Activated CD4-positive, alpha-beta T cell treated with anti-CD3 and anti-CD28 coated beads, Interleukin-2, Interleukin-4, amounts not matched to agents 100 ng/mL and 50 ng/mL, durations not matched to agents 16 hours and 8 hours (primary cell): ENCODE data around the gene ZNHIT2.

Experiments used
- DNase-seq: peaks from one replicate; pipeline ENCODE4 v3.0.0-alpha.2; 2020; ENCODE audit warnings: low spot score

ZNHIT2 gene

DNA sequence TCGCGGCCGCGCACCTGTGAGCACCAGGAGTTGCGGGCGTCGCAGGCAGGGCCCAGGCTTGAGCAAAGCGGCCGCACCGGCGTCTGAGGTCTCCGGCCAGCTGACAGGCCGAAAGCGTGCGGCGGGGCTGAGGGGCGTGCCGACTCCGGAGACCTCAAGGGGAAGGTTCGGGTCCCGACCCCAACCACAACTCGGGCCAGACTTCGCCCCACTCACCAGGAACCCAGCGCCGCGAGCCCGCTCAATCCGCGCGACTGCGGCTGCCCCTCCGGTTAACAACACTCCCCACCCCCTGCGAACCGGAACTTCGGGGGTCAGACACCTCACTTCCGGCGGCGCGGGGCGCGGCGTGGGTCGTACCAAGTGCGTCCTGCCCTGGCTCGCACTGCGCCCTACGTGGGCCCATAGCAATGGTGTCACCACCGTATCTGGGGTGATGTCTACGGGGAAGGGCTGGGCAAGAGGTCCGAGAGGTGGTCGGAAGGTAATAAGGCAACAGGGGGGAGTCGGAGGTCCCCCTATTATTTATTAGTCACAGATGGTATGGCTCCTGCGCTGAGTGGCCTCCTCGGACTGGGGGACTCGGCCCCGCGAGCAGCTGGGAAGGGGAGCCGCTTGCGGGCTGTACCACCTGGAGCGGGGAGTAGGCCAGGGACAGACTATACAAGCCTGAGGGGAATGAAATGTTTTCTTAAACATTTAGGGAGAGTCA, 16.9 kb upstream of the ZNHIT2 start, which contains the start of gene SYVN1:
Gene SYVN1 (minus strand): TSS at position 280 of the 712 bp plus-strand sequence. CDS start 918 bp downstream, outside the sequence.
- peak; percentile 89 for DNase-seq

DNA sequence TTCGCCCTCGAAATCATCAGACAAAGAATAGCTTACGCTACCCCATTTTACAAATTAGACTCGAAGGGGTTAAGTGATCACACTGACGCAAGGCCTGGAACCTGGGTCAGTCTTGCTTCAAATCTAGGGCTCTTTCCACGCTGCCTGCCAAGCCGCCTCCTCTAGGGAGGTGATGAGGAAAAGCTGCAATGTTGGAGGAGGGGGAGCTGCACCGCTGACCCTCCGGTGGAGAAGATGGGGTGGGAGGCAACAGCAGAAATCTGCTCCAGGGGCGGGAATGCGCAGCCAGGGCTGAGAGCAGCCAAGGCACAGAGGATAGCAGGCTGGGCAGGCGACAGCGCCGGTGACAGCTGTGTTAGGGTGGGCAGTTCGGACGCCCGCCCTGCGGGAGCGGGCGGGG, 16.2 kb upstream of the ZNHIT2 start:
- DNase-seq = no peak

DNA sequence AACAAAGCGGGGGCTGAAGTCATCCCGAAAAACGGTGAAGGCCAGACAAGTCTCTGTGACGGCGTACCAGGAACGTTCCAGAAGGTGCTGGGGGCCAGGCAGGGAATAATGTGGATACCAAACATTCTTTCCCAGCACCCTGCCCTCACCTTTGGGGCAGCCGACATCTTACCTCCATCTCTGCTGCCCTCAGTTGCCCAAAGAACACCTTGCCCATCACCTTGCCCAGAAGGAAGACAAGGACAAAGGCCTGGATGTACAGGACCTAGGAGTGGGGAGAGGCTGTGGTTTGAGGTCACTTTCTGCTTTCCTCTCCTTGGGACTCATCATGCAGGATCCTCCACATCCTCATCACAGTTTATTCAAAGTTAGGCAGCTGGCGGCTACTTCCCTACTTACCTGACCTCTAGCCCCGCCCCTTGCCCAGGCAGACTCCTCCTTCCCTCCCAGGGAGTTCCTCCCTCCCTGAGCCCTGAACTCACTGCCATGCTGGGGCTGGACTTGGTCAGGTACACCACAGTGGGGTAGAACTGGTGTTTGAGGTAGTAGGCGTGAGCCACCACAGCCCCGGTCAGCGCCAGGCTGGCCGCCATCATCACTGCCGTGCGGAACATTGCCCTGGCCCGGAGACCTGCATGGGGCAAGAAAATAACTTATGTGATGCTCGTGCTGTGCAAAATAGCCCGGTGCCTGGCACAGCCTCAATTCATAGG, 15.6 kb upstream of the ZNHIT2 start:
- peak; percentile 61 for DNase-seq

DNA sequence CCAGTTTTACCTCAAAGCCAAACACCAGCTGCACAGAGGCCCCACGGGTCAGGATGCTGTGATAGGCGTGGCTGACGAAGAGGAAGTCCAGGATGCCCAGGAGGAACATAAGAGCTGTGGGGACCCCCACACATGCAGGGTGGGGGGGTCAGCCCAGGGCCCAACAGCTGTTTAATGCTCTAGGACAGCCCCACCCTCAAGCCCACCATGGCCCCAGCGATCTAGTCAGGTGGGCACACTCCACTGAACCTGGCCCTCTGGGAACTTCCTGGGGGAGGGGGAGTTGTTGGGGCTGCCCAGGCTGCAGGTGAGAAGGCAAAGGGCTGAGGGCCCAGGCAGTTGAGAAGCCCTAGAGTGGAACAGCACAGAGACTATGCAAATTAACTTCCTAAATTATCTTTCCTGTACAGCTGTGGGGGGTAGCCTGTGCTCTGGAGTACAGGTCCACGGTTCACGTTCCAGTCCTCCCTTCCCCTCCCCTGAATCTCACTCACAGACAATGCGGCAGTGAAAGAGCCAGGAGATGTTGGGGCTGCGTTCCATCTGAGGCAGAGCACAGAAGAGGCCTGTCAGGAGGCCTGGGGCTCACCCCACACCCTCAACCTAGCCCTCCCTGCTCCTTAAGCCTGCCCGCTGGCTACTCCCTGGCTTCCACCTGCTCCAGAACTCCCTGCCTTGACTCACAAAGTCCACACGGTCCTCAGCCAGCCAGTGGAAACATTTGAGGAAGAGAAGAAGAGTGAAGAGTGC, 14.9 kb upstream of the ZNHIT2 start:
- no peak for DNase-seq

DNA sequence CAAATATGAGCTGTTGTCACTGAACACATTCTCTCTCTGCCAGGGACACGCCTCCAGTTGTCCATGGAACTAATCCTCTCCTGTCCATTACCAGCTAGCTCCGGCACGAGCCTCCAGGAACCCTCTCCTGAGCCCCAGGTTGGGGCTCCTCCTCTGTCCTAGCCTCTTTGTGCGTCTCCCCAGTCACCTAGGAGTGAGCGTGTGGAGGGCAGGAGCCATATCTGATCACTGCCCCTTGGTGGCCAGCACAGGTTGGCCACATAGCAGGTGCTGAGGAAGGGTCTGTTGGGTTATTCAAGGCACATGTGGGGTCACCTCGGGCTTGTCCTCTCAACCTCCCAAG, 14.4 kb upstream of the ZNHIT2 start:
- no peak for DNase-seq

DNA sequence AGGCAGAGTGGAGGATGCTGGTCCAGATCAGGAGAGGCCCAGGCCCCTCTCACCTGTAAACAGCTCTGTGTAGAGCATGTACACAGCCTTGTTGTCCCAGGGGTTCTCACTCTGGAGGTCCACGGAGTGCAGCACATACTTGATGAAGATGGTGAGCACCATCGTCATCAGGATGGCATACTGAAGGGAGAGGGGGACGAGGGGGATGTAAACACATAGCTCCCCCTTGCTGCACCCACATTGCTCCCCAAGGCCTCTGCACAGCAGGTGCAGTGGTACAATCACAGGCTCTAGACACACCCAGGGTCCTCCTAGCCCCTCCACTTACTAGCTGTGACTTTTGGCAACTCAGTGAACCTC, 13.9 kb upstream of the ZNHIT2 start:
- no peak for DNase-seq

DNA sequence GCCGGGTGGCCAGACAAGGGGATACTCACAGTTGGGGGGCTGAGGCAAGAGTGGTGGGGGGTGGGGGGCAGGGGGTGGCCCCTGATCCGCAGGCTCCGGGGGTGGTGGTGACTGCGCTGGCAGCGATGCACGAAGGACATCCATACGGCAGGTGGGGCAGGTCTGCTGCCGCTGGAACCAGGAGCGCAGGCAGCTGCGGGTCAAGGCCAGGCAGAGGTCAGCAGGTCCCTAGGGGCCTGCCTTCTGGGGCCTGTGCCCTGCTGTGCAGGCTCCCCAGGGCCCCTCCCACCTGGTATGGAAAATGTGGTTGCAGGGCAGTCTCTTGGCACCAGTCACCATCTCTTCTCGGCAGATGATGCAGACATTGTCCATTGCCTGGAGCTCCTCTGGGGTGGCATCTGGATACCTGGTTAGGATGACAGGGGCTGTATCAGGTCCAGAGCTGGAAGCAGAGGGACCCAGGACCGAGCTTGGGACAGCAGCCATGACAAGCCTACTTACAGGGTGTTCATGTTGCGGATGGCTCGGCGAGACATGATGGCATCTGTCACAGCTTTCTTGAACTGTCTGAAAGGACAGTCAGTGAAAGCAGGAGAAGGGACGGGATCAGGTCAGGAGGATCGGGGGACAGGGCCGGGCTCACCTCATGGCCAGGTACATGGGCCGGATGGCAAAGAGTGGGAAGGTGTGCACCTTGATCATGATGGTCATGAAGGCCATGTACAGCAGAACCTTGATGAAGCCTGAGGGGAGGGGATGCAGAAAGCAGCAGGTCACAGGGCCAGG, 13.3 kb upstream of the ZNHIT2 start:
- no peak for DNase-seq

DNA sequence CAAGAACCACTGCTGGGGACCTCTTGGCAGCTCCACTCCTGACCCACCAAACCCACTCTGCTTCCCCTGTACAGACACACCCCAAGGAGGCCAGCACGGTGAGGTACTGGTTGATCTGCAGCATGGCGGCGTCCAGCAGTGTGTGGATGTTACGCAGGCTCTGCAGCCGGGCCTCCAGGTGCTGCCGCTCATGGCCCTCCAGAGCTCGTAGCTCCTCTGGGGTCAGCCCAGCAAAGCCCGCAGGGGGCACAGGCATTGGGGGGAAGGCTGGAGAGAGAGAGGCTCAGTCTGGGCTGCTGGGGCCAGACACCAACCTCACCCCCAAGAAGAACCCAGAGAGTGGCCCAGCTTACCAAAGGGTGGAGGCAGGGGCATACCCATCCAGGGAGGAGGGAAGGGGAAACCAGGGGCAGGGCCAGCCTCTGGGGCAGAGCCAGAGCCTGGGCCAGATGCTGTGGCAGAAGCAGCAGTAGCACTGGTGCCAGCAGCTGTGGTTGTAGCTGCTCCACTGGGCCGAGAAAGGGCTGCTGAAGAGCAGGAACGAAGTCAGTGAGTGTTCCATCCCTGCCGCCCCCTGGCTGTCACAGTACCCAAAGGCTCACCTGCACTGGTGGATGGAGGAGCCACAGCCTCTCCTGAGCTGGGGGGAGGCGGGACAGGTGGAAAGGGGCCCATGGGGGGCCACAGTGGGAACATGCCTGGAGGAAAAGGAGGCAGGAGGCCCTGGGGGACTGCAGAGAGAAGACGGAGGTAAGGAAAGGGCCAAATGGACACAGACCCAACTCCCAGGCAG, 12.3 kb upstream of the ZNHIT2 start:
- no peak for DNase-seq

DNA sequence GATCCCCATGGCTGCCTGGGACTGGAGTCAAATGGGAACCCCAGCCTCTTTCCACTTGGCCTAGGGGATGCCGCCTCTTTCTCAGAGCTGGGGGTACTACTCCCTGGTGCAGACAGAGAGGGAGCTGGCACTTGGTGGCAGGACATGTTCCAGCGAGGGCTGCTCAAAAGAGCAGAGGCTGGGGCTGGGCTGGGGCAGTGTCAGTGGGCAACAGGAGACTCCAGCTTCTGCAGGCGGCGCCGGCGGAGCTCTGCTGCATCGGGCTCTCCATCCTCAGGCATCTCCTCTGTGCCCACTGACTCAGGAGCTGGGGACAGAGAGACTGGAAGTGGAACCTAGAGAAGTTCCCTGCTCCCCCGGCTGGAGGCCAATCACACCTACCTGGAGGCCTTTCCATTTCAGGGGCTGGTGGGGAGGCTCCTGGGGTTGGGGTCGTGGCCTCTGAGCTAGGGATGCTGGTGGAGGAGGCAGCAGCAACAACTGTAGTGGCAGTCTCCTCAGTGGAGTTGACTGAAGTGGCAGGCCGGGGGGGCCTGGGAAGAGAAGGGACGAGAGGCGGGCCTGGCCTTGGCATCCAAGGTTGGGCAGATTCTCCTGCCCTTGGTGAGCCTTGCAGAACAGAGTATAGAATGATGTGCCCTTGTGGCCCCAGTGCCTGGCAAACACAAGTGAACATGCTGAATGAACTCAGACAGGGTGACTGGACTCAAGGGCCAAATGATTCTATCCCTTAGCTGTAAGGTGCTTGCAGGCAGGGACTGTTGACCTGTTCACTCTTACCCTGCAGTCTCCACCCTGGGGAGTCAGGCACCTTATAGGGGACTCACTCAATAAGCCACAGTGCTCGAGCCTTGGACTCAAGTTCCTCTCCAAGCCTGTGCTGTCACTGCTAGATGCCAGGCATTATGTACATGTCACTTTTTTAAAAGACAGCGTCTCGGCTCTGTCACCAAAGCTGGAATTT, 11.0 kb upstream of the ZNHIT2 start:
- no peak for DNase-seq

DNA sequence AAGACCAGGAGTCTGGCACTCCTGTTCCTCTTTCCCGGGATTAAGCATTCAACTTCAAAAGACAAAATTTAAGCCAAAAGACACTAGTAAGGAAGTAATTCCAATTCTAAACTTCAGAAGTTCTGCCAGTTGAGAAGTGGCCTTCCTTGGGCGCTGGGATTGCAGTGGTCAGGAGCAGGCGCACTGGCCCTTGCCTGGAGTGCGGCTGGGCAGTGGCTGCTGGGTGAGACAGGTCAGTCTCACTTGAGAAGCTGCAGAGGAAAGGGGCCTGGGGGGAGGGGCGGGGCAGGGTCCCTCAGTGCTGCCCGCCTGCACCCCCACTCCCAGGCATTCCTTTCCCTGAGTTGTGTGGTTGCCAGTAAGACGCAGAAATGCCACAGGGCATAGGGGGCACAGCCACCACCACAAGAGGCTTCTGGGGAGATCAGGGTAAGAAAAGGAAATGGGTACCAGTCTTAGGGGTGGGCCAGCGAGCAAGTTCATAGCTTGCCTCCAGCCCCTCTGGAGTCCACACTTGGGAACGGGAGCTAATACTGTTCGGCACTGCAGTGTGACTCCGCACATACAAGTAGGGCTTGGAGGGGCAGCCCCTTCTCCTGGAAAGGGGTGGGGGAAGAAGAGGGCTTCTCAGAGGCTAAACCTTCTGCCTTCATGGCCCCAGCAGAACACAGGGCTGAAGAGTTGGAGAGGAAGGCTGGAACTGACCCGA, 10.1 kb upstream of the ZNHIT2 start:
- DNase-seq = no peak

DNA sequence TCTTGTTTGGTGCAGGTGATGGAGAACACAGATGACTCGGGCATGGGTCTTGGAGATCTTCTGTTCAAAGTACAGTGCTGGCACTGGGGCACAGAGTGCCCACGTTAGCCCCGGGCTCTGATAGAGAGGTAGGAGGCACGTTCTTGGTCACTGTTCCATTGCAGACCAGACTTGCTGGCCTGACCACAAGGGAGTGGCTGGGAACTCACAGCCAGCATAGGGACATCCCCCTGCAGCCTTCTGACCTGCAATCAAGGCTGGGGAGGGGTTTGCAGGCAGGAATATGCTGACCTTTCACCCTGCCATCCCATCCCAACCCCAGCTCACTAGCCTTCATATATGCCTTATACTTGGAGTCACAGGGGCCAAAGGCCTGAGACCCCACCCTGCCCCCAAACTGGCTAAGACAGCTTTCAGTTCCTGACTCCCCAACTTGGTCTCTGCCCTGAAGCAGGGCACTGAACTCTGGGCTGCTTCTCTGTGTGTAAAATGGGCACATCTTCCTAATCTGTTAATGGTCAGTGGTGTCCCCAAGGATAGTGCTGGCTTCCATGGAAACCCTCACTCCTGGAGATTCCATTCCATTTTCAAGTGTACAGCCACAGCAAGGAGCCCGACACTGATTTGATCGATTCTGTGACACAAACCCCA, 9.2 kb upstream of the ZNHIT2 start:
- DNase-seq = no peak

DNA sequence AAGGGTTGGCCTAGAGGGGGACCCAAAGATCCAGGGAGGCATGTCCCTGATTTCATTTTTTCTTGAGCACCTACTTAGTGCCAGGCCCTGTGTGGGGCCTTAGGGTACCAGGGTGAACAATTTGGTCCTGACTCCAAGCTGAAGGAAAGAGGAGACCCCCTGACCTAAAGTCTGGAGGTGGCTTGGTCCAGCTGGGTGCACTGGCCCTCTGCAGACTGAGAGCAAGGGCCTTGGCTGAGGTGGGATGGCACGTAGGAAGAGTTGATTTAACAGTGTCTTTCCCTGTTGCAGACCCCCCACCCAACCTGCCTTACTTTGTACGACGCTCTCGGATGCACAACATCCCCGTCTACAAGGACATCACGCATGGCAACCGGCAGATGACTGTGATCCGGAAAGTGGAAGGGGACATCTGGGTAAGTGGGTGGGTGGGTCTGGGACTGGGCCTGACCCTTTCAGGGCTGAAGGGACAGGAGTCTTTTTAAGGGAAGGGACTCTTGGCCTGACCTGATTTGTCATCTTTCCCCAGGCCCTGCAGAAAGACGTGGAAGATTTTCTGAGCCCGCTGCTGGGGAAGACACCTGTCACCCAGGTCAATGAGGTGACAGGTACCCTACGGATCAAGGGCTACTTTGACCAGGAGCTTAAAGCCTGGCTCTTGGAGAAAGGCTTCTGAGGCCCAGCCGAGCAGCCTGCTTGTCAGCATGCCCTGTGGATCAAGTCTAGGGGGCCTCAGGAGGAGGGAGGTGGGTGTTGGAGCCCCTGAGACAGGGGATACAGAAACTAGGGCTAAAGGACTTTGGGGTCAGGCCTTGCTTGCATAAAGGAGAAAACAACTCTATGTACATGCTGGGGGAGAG, 7.9 kb upstream of the ZNHIT2 start:
- DNase-seq = no peak

DNA sequence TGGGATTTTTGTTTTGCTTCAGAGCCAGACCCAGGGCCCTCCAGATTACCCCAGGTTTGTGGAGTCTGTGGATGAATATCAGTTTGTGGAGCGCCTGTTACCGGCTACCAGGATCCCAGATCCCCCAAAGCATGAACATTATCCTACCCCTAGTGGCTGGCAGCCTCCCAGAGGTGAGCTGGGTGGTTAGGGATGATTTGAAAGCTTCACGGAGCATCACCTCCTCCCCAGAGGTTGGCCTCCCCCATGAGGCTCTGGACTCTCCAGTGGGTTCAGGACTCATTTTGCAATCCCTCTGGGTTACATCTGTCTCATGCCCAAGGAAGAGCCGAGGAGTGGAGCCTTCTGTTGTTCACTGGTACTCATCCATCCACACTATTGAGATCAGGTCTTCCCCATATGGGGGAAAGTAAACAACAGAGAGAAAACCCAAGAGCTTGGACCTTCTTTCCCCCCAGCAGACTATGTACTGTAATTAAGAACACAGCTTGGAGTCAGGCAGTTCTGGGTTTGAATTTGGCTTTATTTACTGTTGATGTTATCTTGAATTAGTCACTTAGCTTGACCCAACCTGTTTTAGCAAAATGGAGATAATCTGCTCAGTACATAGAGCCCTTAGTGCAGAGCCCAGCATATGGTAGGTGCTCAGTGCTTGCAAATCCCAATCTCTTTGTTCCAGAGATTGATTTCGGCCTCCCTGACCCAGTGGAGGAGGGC, 7.1 kb upstream of the ZNHIT2 start:
- no peak for DNase-seq

DNA sequence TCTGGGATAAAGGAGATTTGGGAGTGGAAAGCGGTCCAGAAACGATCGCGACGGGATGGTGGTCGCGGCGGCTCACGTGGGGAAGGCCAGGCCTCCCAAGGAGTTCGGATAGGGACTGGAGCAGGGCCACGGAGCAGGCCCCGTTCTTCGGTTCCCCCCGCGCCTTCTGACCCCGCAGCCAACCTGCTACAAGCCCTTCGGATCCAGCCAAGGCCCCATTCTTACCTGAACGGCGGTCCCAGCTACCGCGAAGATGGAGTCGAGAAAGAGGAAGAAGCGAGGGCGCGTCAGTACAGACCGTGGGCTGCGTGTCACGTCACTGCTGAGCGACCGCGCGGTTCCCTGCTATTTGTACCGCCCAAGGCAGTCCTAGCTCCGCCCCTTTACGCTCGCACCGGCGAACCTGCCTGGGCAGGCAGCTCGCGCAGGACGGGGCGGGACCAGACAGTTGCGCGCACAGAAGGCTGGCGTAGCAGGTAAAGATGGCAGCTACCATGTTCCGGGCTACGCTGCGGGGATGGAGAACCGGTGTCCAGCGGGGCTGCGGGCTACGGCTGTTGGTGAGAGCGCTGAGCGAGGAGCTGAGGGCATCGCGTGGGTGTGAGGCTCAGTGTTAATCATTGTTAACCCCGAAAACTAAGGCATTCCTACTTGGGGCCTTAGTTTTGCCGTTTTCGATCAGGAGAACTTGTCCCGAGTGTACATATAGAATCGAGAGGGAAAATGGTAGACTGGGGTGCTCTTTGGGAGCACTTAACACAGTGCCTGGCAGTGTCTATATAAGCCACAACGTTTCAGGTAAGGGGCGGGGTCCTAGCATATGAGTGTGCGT, 4.6 kb upstream of the ZNHIT2 start, which contains the start of the genes FAU and MRPL49:
Gene FAU (minus strand): TSS at position 270 of the 832 bp plus-strand sequence. CDS start 321 bp downstream, outside the sequence.
Gene MRPL49 (plus strand): TSS at position 457 of the 832 bp plus-strand sequence. CDS start 26 bp downstream, at position 483.
- peak; percentile 99 for DNase-seq

DNA sequence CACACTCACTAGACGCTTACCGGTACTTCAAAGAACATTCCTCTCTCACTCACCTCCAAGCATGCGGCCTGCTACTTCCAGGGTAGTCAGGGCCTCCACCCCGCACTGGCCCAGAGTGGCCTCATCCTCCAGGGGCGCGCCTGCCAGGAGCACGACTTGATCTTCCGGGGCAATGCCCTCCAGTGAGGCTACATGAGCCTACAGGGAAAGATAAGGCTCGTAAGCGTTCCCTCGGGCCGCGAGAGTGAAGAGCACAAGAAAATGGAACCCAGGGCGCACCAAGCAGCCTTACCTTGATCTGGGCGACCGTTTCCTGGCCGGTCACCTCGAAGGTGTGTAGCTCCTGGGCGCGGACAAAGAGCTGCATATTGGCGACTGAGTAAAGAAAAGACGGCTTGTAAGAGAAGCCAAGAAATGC, 4.0 kb upstream of the ZNHIT2 start:
- DNase-seq = no peak

DNA sequence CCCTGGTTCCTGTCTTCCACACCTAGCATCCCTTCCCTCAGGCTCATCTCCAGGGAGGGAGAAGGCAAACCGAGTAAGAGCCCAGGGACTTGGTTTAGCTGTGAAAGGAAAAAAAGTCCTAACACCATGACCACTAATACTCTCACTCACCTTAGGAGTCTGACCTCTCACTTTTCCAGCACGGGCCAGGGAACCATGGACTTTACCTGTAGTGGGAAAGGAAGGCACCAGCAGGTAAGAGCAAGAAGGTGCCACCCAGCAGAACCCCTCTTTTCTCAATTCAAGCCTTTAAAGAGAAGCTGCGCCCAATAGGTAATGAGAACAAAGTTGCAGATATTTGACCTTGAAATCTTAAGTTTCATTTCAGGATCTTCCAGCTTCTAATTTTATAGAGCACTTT, 3.3 kb upstream of the ZNHIT2 start:
- DNase-seq = no peak
